Measurements from ENCODE around the gene STK10.

The STK10 gene

DNA sequence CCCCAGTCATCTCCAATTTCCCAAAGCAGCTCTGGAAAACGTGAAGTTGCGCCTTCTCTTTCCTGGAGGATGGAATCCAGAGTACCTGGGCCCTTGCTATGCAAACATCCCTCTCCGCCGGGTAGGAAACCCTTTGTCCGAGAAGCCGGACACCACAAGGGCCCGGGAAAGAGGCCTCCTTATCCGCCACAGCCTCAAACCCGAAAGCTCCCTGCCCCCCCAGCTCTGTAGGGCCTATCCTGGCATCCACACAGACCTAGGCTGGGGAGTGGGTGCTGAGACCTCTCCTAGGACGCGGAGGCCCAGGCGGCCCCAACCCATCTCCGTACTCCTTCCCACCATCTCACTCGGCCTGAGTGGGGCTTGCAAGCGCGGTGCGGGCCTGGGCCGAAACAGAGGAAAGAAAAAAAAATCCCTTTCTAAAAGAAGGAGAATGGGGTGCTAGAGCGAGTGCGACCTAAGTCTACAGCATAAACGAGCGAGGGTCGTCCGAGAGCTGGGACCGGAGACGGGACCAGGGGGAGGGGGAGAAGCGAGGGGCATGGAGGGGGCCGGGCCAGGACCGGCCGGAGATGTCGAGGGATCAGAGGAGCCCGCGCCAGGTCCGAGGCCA, 182.2 kb downstream of the STK10 start:
- DNase-seq = peak; percentile 12 to 33

DNA sequence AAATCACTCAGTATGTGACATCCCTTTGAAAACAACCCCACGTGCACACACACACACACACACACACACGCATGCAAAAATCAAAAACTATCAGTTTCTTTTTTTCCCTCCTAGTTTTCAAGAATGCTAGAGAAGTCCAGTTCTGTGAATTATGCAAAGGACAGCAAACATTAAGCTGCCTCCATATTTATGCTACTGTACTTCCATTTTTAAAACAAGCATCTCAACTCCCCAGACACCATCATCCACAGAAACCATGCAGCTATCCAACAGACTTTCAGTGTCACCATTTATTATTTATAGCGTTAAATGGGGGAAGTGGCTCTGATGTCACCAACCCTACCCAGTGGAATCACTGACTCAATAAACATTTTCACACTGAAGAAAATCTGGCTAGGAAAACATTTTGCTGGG, 183.2 kb downstream of the STK10 start:
- DNase-seq = no peak

DNA sequence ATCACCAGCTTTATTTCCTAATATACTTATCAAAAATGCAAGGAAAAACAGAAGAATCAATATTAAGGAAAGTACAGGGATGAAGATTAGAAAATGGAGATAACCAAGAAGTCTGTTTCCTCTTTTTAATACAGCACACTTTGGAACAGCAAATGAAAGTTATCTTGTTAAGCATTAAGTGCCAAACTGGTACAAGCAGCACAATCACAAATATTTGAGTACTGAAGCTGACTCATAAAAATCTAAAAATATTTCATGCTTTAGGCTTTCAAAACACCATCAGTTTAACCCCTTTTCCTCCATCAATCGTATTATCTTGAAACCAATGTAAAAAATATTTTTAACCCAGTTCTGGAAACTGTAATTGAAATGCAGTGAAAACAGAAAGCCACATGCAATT, 184.3 kb downstream of the STK10 start:
- no peak for DNase-seq

DNA sequence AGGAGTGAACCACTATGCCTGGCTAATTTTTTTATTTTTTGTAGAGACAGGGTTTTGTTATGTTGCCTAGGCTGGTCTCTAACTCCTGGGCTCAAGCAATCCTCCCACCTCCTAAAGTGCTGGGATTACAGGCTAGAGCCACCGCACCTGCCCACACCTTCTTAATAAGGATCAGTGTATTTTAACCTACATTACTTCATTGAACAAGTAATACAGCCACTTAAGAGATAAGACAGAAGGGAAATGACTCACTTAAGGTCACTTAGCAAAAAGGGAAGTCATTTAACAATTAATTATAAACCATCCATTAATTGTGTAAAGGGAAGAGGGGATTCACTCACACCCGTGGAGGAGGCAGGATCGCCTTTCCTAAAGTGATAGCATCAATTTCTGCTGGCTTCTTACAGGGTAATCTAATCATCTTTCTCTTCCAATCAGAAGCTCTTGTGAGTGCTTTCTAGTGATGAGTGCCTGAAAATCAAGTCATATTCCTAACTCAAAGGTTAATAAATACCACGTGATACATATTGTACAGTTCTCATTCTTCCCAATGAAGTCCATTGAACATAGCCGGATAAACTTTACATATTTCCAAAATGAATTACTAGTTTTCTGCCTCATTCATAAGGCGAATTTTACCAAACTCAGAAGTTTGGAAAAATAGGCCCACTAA, 185.0 kb downstream of the STK10 start:
- DNase-seq = no peak

DNA sequence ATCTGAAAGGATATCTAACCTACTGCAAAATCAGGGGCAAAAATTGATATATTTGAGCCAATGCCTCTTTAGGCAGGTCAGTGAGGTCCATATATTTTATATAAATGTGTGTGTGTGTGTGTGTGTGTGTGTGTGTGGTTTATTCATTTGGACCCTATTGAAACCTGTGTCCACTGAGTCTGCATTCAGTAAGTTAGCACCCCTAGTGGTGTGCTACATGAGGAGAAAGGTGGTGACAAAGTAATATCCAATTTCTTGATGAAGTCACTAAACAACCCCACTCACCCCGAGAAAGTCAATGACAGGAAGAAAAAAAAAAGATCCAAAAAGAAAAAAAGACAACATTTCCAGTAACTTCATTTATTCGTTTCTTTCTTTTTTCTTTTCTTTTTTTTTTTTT, 185.7 kb downstream of the STK10 start:
- peak in 1 of 2 experiments; percentile 12 for DNase-seq

DNA sequence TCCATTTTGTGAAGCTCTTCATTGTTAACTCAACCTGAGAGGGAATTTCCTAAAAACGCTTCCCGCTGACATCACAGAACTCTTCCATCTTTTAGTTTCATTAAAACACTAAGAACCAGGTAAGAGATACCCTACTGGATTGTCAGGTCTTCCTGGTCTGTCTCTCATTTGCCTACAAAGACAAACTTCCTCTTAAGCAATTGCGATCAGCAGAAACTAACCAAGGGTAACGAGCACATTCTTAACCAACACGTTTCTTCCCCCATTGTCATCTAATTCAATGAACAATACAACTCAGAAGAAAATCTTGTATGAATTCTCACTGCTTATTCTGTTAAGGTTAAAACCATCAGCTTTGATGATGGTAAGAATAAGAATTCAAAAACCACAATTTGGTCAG, 188.1 kb downstream of the STK10 start:
- no peak for DNase-seq

DNA sequence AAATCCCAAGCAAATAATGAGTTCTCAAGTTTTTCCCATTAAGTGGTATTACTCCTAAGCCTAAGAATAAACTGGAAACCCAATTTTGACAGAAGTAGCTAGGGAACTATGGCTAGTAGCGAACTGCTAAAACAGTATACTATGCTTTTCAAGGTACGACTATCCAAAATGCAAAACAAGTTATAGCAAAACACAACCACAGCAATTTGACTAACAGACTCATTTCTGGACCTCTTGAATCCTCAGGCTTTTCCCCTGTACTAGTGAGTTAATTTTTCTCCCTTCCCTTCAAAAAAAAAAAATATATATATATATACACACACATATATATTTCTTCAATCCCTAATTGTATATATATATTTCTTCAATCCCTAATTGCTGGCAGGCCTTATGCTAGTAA, 188.9 kb downstream of the STK10 start:
- no peak for DNase-seq

DNA sequence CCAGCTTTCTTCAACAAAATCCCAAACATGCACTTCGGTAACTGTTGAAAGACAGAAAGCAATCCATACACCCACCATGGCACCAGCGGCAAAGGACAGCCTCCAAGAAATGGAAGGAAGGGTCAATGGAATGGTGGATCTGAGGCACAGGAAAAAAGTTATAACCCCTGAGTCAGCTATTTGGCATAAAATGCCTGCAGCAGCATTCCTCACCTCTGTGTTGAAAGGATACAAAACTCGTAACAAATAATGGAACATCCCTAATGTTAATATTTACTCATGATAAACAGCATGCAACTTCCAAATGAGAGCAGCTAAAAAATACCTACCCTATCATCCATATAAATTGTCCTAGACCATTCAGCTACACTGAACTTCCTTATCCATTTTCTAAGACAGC, 191.0 kb downstream of the STK10 start:
- DNase-seq = no peak

DNA sequence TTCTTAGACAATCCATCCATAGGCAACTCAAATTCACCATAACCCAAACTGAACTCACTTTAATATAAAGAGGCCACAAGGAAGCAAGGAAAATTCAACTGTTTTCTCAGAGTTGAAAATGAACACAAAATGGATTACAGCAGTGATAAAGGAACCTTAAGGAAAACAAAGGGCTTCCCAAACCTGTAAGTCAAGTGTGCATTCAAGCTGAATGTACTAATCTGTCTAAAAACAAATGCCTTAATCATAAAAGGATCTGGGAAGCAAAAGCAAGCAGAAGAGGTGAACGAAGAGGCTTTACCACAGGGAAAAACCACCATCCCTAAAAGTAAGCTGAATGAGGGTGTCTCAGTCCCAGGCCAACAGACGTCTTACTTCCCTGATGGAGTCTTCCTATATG, 195.2 kb downstream of the STK10 start:
- DNase-seq = no peak

DNA sequence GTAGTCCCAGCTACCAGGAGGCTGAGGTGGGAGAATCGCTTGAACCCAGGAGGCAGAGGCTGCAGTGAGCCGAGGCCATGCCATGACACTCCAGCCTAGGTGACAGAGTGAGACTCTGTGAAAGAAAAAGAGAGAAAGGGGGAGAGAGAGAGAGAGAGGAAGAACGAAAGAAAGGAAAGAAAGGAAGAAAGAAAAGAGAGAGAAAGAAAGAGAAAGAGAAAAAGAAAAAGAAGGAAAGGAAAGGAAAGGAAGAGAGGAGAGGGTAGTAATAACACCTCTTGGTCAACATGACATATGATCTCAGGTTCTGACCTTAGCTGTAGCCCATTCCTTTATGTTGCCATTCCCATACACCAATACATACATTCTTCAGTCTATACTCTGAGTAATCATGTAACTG, 195.7 kb downstream of the STK10 start:
- DNase-seq = no peak
